ENCODE data around the gene BICDL2. TPM values are rescaled to one million over a fixed set of nuclear protein-coding genes. Genes with fewer than 3 reads are reported as not detected.
"Not testable (repeated sequence)": the region's sequence is repeated elsewhere in the genome, so short reads cannot be mapped to it uniquely, and the experiment has no call there.

BICDL2 gene, protein sequence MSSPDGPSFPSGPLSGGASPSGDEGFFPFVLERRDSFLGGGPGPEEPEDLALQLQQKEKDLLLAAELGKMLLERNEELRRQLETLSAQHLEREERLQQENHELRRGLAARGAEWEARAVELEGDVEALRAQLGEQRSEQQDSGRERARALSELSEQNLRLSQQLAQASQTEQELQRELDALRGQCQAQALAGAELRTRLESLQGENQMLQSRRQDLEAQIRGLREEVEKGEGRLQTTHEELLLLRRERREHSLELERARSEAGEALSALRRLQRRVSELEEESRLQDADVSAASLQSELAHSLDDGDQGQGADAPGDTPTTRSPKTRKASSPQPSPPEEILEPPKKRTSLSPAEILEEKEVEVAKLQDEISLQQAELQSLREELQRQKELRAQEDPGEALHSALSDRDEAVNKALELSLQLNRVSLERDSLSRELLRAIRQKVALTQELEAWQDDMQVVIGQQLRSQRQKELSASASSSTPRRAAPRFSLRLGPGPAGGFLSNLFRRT
- polyA plus RNA-seq (2013, experiment 1 of 4), result not detected
- polyA plus RNA-seq (2013, experiment 2 of 4), result not detected
- not detected for polyA plus RNA-seq (2013, experiment 3 of 4)
- polyA plus RNA-seq (2013, experiment 4 of 4), result not detected

DNA sequence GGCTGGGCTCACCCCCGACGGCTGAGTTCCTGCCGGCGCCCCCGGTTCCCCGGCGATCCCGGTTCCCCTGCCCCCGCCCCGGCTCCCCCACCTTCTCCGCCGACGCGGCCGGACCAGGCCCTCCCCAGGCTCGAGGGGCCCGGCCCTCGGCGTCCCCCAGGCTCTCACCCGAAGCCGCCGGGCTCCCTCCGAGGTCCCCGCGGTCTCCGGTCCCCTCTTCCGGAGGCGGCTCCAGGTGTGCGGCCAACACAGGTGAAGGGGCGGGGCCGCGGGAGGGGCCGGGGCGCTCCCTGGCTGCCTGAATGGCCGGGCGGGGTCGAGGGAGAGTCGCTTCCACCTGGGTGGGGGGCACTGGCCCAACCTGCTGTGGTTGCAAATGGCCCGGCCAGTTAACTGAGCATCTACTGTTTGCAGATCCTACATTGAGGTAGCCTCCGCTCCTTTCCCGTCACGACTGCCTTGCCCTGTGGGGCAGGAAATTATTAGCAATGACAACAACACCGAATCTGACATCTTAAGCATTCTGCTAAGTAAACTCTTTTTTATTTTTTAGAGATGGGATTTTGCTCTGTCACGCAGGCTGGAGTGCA is at the start of gene BICDL2:
Gene BICDL2, minus strand, starts transcription at position 219 of the 590 bp plus-strand sequence. CDS start 1,448 bp downstream, outside the sequence.
- Histone ChIP-seq H3K36me3 (ENCODE audit: control insufficient read depth, insufficient read depth, low read length) (no peaks in the 10 kb centered on the region), H3K9me3 (ENCODE audit: control insufficient read depth, low read length) (no peaks in the 10 kb centered on the region), H3K27me3 (ENCODE audit: control insufficient read depth, insufficient read depth, low read length, poor library complexity, severe bottlenecking) (peaks cover 73% of the 10 kb centered on the region), H3K4me3 (ENCODE audit: insufficient read depth, low read depth, low read length) (no peak within 1 kb of the TSS), H3K27ac (ENCODE audit: insufficient read depth, low read depth, low read length, poor library complexity, severe bottlenecking) (no peak within 1 kb of the TSS), H3K4me1 (ENCODE audit: control insufficient read depth, insufficient read depth, low read length) (no peaks in the 10 kb centered on the region)
- 10% methylated on average over 44 of the region's 44 CpGs for WGBS, 2 experiments

DNA sequence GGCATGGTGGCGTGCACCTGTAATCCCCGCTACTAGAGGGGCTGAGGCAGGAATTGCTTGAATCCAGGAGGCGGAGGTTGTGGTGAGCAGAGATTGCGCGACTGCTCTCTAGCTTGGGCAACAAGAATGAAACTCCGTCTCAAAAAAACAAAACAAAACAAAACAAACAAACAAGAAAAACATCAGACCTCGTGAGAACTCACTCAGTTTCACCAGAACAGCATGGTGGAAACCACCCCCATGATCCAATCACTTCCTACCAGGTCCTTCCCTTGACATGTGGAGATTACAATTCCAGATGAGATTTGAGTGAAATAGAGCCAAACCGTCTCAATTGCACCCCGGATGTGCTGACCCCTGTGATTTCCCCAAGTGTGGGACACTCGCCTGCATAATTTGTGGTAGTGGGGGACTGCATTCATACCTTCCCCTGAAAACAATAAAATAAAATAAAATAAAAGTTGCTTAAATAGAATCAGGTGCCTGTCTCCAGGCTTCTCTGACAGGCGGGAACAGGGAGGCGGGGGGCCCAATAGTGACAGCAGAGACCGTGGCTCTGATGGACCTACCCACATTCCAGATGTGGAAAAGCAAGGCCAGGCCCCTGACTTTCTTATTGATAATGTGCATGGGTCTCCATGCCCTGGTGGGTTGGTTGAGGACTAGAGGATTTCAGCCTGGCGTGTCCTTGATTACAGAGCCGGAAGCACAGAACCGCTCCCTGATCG is 49.3 kb upstream of the BICDL2 start:
- Histone ChIP-seq H3K4me1 (ENCODE audit: control insufficient read depth, insufficient read depth, low read length) (peaks cover 10% of the 10 kb centered on the region), H3K4me3 (ENCODE audit: insufficient read depth, low read depth, low read length) (no peak overlapping the region), H3K36me3 (ENCODE audit: control insufficient read depth, insufficient read depth, low read length) (no peaks in the 10 kb centered on the region), H3K27me3 (ENCODE audit: control insufficient read depth, insufficient read depth, low read length, poor library complexity, severe bottlenecking) (no peaks in the 10 kb centered on the region), H3K27ac (ENCODE audit: insufficient read depth, low read depth, low read length, poor library complexity, severe bottlenecking) (no peak overlapping the region), H3K9me3 (ENCODE audit: control insufficient read depth, low read length) (no peaks in the 10 kb centered on the region)
- WGBS, 2 experiments, result 92 to 93% methylated on average over 17 of the region's 17 CpGs

DNA sequence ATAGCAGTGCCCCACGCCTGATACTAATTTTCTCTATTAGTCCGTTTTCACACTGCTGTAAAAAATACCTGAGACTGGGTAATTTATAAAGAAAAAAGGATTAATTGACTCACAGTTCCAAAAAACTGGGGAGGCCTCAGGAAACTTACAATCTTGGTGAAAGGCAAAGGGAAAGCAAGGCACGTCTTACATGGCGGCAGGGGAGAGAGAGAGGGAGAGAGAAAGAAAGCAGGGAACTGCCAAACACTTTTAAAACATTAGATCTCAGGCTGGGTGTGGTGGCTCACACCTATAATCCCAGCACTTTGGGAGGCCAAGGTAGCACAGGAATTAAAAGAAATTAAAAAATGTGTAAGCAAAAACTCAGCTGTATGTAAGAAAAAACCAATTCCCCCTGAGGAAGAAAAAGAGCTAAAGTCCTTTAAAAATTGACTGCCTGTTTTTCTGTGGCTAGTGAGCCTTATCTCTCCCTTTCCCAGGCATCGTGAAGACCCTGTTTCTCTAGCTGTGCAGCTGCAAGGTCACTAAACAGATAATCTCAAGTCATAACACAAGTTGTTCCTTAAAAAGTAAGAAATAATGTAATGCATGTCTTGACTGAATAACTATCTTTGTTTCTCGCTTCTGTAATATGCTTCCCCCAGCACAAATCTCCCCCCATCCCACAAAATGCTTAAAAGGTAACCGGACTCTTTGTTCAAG is 48.4 kb upstream of the BICDL2 start:
- no peaks in the 10 kb centered on the region for H3K27me3 ChIP-seq (ENCODE audit: control insufficient read depth, insufficient read depth, low read length, poor library complexity, severe bottlenecking)
- no peaks in the 10 kb centered on the region for H3K36me3 ChIP-seq (ENCODE audit: control insufficient read depth, insufficient read depth, low read length)
- no peak overlapping the region for H3K4me3 ChIP-seq (ENCODE audit: insufficient read depth, low read depth, low read length)
- WGBS, 2 experiments, result 87 to 91% methylated on average over 7 of the region's 7 CpGs
- peaks cover 10% of the 10 kb centered on the region for H3K4me1 ChIP-seq (ENCODE audit: control insufficient read depth, insufficient read depth, low read length)
- no peaks in the 10 kb centered on the region for H3K9me3 ChIP-seq (ENCODE audit: control insufficient read depth, low read length)
- H3K27ac ChIP-seq (ENCODE audit: insufficient read depth, low read depth, low read length, poor library complexity, severe bottlenecking), result no peak overlapping the region

DNA sequence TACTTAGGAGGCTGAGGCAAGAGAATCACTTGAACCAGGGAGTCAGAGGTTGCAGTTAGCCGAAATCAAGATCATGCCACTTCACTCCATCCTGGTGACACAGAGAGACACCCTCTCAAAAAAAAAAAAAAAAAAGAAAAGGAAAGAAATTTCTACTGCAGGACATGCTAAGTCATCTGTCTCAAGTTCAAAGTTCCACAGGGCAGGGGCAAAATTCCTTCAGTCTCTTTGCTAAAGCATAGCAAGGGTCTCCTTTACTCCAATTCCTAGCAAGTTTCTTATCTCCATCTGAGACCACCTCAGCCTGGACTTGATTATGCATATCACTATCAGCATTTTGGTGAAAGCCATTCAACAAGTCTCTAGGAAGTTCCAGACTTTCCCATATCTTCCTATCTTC is 47.7 kb upstream of the BICDL2 start:
- Histone ChIP-seq H3K9me3 (ENCODE audit: control insufficient read depth, low read length) (no peaks in the 10 kb centered on the region), H3K4me3 (ENCODE audit: insufficient read depth, low read depth, low read length) (no peak overlapping the region), H3K27me3 (ENCODE audit: control insufficient read depth, insufficient read depth, low read length, poor library complexity, severe bottlenecking) (no peaks in the 10 kb centered on the region), H3K4me1 (ENCODE audit: control insufficient read depth, insufficient read depth, low read length) (peaks cover 10% of the 10 kb centered on the region), H3K27ac (ENCODE audit: insufficient read depth, low read depth, low read length, poor library complexity, severe bottlenecking) (no peak overlapping the region), H3K36me3 (ENCODE audit: control insufficient read depth, insufficient read depth, low read length) (no peaks in the 10 kb centered on the region)
- WGBS, 2 experiments, result 92 to 93% methylated on average over 1 of the region's 1 CpG

DNA sequence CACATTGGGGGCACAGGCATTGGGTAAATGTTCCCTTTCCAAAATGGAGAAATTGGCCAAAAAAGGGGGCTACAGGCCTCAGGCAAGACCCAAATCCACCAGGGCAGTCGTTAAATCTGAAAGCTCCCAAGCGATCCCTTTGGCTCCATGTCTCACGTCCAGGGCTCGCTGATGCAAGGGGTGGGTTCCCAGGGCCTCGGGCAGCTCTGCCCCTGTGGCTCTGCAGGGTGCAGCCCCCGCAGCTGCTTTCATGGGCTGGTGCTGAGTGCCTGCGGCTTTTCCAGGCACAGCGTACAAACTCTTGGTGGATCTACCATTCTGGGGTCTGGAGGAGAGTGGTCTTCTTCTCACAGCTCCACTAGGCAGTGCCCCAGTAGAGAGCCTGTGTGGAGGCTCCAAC is 46.7 kb upstream of the BICDL2 start:
- H3K4me1 ChIP-seq (ENCODE audit: control insufficient read depth, insufficient read depth, low read length); H3K4me3 ChIP-seq (ENCODE audit: insufficient read depth, low read depth, low read length); H3K27ac ChIP-seq (ENCODE audit: insufficient read depth, low read depth, low read length, poor library complexity, severe bottlenecking); H3K27me3 ChIP-seq (ENCODE audit: control insufficient read depth, insufficient read depth, low read length, poor library complexity, severe bottlenecking); H3K36me3 ChIP-seq (ENCODE audit: control insufficient read depth, insufficient read depth, low read length); H3K9me3 ChIP-seq (ENCODE audit: control insufficient read depth, low read length): not testable (repeated sequence)
- WGBS, 2 experiments, result 91 to 94% methylated on average over 8 of the region's 8 CpGs

DNA sequence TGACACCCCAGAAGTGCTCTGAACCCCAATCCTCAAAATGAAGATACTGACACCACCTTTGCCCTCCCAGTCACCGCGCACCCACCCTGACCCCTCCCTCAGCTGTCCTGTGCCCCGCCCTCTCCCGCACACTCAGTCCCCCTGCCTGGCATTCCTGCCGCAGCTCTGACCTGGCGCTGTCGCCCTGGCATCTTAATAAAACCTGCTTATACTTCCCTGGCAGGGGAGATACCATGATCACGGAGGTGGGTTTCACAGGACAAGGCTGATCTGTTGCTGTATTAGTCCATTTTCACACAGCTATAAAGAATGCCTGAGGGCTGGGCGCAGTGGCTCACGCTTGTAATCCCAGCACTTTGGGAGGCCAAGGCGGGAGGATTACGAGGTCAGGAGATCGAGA is 45.2 kb upstream of the BICDL2 start:
- not testable (repeated sequence) for H3K27me3 ChIP-seq (ENCODE audit: control insufficient read depth, insufficient read depth, low read length, poor library complexity, severe bottlenecking); H3K9me3 ChIP-seq (ENCODE audit: control insufficient read depth, low read length); H3K36me3 ChIP-seq (ENCODE audit: control insufficient read depth, insufficient read depth, low read length); H3K27ac ChIP-seq (ENCODE audit: insufficient read depth, low read depth, low read length, poor library complexity, severe bottlenecking); H3K4me1 ChIP-seq (ENCODE audit: control insufficient read depth, insufficient read depth, low read length); H3K4me3 ChIP-seq (ENCODE audit: insufficient read depth, low read depth, low read length)
- WGBS, 2 experiments, result 92 to 95% methylated on average over 13 of the region's 13 CpGs

DNA sequence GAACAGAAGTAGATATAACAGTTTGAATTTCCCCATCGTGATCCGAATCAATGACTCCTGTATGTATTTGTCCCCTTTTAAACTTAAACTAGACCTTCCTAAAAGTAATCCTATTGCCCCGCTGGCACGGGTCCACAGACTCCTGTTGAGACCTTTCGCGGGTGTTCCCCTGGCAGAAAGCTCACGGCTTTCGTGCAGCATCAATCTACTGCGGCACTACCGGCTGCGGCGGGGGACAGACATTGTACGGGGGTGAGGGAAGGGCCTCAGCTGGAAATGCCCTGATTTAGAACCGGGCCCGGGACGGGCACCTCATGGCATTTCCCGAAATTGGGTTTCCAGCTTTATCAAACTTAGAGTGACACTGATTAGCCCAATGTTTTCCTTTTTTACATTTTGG is 43.3 kb upstream of the BICDL2 start:
- no peak overlapping the region for H3K4me3 ChIP-seq (ENCODE audit: insufficient read depth, low read depth, low read length)
- no peaks in the 10 kb centered on the region for H3K27me3 ChIP-seq (ENCODE audit: control insufficient read depth, insufficient read depth, low read length, poor library complexity, severe bottlenecking)
- H3K27ac ChIP-seq (ENCODE audit: insufficient read depth, low read depth, low read length, poor library complexity, severe bottlenecking), result no peak overlapping the region
- 93% methylated on average over 17 of the region's 17 CpGs for WGBS, 2 experiments
- no peaks in the 10 kb centered on the region for H3K36me3 ChIP-seq (ENCODE audit: control insufficient read depth, insufficient read depth, low read length)
- no peaks in the 10 kb centered on the region for H3K9me3 ChIP-seq (ENCODE audit: control insufficient read depth, low read length)
- H3K4me1 ChIP-seq (ENCODE audit: control insufficient read depth, insufficient read depth, low read length), result no peaks in the 10 kb centered on the region

DNA sequence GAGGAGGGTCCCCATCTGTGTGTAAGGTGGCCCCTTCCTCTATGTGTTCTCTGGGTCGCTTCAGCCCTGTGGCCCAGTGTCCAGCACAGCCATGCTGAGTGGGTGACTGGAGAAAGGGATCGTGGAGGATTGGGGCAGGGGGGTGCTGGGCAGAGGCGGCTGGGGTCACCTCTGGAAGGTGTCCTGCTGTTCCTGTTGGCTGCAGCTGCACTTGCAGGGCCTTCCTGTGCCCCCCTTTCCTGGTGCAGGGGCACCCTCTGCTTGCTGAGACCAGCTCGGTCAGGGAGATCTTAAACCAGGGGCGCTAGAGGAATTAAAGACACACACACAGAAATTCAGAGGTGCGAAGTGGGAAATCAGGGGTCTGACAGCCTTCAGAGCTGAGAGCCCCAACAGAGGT is 39.8 kb upstream of the BICDL2 start:
- H3K4me3 ChIP-seq (ENCODE audit: insufficient read depth, low read depth, low read length), result no peak overlapping the region
- H3K27me3 ChIP-seq (ENCODE audit: control insufficient read depth, insufficient read depth, low read length, poor library complexity, severe bottlenecking), result no peaks in the 10 kb centered on the region
- WGBS, 2 experiments, result 74% methylated on average over 6 of the region's 6 CpGs
- no peaks in the 10 kb centered on the region for H3K4me1 ChIP-seq (ENCODE audit: control insufficient read depth, insufficient read depth, low read length)
- H3K27ac ChIP-seq (ENCODE audit: insufficient read depth, low read depth, low read length, poor library complexity, severe bottlenecking), result no peak overlapping the region
- no peaks in the 10 kb centered on the region for H3K9me3 ChIP-seq (ENCODE audit: control insufficient read depth, low read length)
- no peaks in the 10 kb centered on the region for H3K36me3 ChIP-seq (ENCODE audit: control insufficient read depth, insufficient read depth, low read length)

DNA sequence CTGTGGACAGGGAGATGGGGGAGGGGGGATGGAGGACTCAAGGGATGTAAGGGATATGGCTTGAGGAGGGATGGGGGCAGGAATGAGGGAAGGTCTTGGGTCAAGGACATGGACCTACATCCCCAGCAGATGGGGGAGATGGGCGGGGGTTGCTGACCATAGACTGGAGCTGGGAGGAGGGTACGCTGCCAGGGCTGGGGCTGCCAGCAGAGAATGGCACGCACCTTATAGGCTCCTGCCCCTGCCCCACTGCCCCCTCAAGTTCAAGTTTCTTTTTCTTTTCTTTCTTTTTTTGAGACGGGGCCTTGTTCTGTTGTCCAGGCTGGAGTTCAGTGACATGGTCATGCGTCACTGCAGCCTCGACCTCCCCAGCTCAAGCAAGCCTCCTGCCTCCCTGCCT is 39.2 kb upstream of the BICDL2 start:
- H3K9me3 ChIP-seq (ENCODE audit: control insufficient read depth, low read length); H3K27ac ChIP-seq (ENCODE audit: insufficient read depth, low read depth, low read length, poor library complexity, severe bottlenecking); H3K4me1 ChIP-seq (ENCODE audit: control insufficient read depth, insufficient read depth, low read length); H3K27me3 ChIP-seq (ENCODE audit: control insufficient read depth, insufficient read depth, low read length, poor library complexity, severe bottlenecking); H3K4me3 ChIP-seq (ENCODE audit: insufficient read depth, low read depth, low read length); H3K36me3 ChIP-seq (ENCODE audit: control insufficient read depth, insufficient read depth, low read length): not testable (repeated sequence)
- WGBS, 2 experiments, result 93 to 96% methylated on average over 6 of the region's 6 CpGs
